Thymus (tissue), 11 donors: ENCODE data around the gene RNF13. TPM values are rescaled to one million over a fixed set of nuclear protein-coding genes. Genes with fewer than 3 reads are reported as not detected.

Experiments
- DNase-seq, 9 donors: peaks; one replicate each; pipeline ENCODE4 v3.0.0-alpha.2; 2013; ENCODE audit warnings: low spot score in 9 of 9, low read depth in 6 of 9, missing footprints in 1 of 9
- H3K27ac ChIP-seq, 2 donors: one replicate each; pipeline ENCODE4 v1.5.1; 2013; ENCODE audit warnings: control low read depth in 1 of 2, low read depth in 1 of 2, low read length in 1 of 2, mild to moderate bottlenecking in 1 of 2, moderate library complexity in 1 of 2
- H3K27me3 ChIP-seq, 2 donors: one replicate each; pipeline ENCODE4 v1.5.1; 2013; ENCODE audit warnings: low read length in 1 of 2; ENCODE audit not compliant: control insufficient read depth in 2 of 2, insufficient read depth in 1 of 2
- H3K36me3 ChIP-seq, 2 donors: one replicate each; pipeline ENCODE4 v1.5.1; 2013; ENCODE audit warnings: low read length in 1 of 2, mild to moderate bottlenecking in 1 of 2, moderate library complexity in 1 of 2; ENCODE audit not compliant: control insufficient read depth in 2 of 2, insufficient read depth in 2 of 2
- H3K4me1 ChIP-seq, 2 donors: one replicate each; pipeline ENCODE4 v1.5.1; 2013; ENCODE audit warnings: low read length in 2 of 2; ENCODE audit not compliant: control insufficient read depth in 2 of 2, insufficient read depth in 2 of 2
- H3K4me3 ChIP-seq, 2 donors: one replicate each; pipeline ENCODE4 v1.5.1; 2013; ENCODE audit warnings: low read length in 2 of 2, control low read depth in 1 of 2, mild to moderate bottlenecking in 1 of 2
- H3K9me3 ChIP-seq, 2 donors: one replicate each; pipeline ENCODE4 v1.5.1; 2013; ENCODE audit warnings: low read length in 1 of 2, mild to moderate bottlenecking in 1 of 2; ENCODE audit not compliant: control insufficient read depth in 2 of 2, insufficient read depth in 1 of 2
- WGBS: extraction: QIAGEN DNeasy Blood & Tissue Kit; methylation state at CpG from one replicate; pipeline ENCODE4 v1.1.7; 2013; 5-methylcytosine and 5-hydroxymethylcytosine counted together
- polyA plus RNA-seq: library from polyadenylated mRNA; stranded (reverse); fragments of 200-250 nt; gene quantifications from one replicate; pipeline ENCODE4 v1.2.3, GENCODE V29; 2013
- total RNA-seq: library from RNA; stranded (reverse); fragments of 120-200 nt; gene quantifications from one replicate; pipeline ENCODE4 v1.2.4, GENCODE V29; 2013
- donor health status: healthy.

Gene RNF13
- total and polyA plus RNA-seq, 2 donors: 53.3 to 57.2 TPM

- Histone ChIP-seq H3K27me3 (peaks cover 0 to 2% of the 10 kb centered on the region in 2 donors), H3K36me3 (no peaks in the 10 kb centered on the region), H3K27ac (no peak overlapping the region), H3K9me3 (no peaks in the 10 kb centered on the region), H3K4me3 (no peak overlapping the region), H3K4me1 (no peaks in the 10 kb centered on the region)
- no peak for DNase-seq
- 95% methylated on average over 4 of the region's 4 CpGs for WGBS
Observed at GRCh38 chr3:149983628-149984027, 170.6 kb downstream of the RNF13 start.

- no peaks in the 10 kb centered on the region for H3K36me3 ChIP-seq
- no peaks in the 10 kb centered on the region for H3K4me1 ChIP-seq
- DNase-seq: no peak
- H3K27ac ChIP-seq: no peak overlapping the region
- no peak overlapping the region for H3K4me3 ChIP-seq
- 98% methylated on average over 2 of the region's 2 CpGs for WGBS
- peaks cover 0 to 9% of the 10 kb centered on the region in 2 donors for H3K9me3 ChIP-seq
- peaks cover 0 to 2% of the 10 kb centered on the region in 2 donors for H3K27me3 ChIP-seq
Observed at GRCh38 chr3:149989307-149989706, 176.3 kb downstream of the RNF13 start.

- Histone ChIP-seq H3K4me1 (no peaks in the 10 kb centered on the region), H3K4me3 (no peak overlapping the region), H3K9me3 (peaks cover 0 to 14% of the 10 kb centered on the region in 2 donors), H3K27ac (no peak overlapping the region), H3K36me3 (no peaks in the 10 kb centered on the region), H3K27me3 (peaks cover 0 to 2% of the 10 kb centered on the region in 2 donors)
- no peak for DNase-seq
- WGBS: 100% methylated on average over 1 of the region's 1 CpG
Observed at GRCh38 chr3:149990423-149990948, 177.5 kb downstream of the RNF13 start.

- no peak overlapping the region for H3K27ac ChIP-seq
- H3K4me1 ChIP-seq: no peaks in the 10 kb centered on the region
- no peak overlapping the region for H3K4me3 ChIP-seq
- H3K27me3 ChIP-seq: peaks cover 0 to 2% of the 10 kb centered on the region in 2 donors
- DNase-seq: no peak
- H3K36me3 ChIP-seq: no peaks in the 10 kb centered on the region
- 97% methylated on average over 4 of the region's 4 CpGs for WGBS
- peaks cover 0 to 14% of the 10 kb centered on the region in 2 donors for H3K9me3 ChIP-seq
Observed at GRCh38 chr3:149992416-149993058, 179.5 kb downstream of the RNF13 start.

GRCh38 chr3:149998946-149999345 lies 185.9 kb downstream of the RNF13 start:
- Histone ChIP-seq H3K4me1 (no peaks in the 10 kb centered on the region), H3K27me3 (no peaks in the 10 kb centered on the region), H3K27ac (no peak overlapping the region), H3K9me3 (peaks cover 0 to 7% of the 10 kb centered on the region in 2 donors), H3K4me3 (no peak overlapping the region), H3K36me3 (no peaks in the 10 kb centered on the region)
- 99% methylated on average over 1 of the region's 1 CpG for WGBS
- DNase-seq: no peak

GRCh38 chr3:149999421-149999820 lies 186.4 kb downstream of the RNF13 start:
- Histone ChIP-seq H3K9me3 (peaks cover 0 to 4% of the 10 kb centered on the region in 2 donors), H3K4me1 (no peaks in the 10 kb centered on the region), H3K27ac (no peak overlapping the region), H3K36me3 (no peaks in the 10 kb centered on the region), H3K27me3 (no peaks in the 10 kb centered on the region), H3K4me3 (no peak overlapping the region)
- WGBS: 95% methylated on average over 4 of the region's 4 CpGs
- no peak for DNase-seq

- no peak overlapping the region for H3K27ac ChIP-seq
- H3K4me3 ChIP-seq: no peak overlapping the region
- H3K4me1 ChIP-seq: no peaks in the 10 kb centered on the region
- no peaks in the 10 kb centered on the region for H3K9me3 ChIP-seq
- H3K36me3 ChIP-seq: no peaks in the 10 kb centered on the region
- no peak for DNase-seq
- H3K27me3 ChIP-seq: no peaks in the 10 kb centered on the region
Observed at GRCh38 chr3:150000641-150001040, 187.6 kb downstream of the RNF13 start.

- H3K27me3 ChIP-seq: no peaks in the 10 kb centered on the region
- H3K4me1 ChIP-seq: no peaks in the 10 kb centered on the region
- no peaks in the 10 kb centered on the region for H3K36me3 ChIP-seq
- no peak for DNase-seq
- WGBS: 72% methylated on average over 4 of the region's 4 CpGs
- H3K27ac ChIP-seq: no peak overlapping the region
- no peak overlapping the region for H3K4me3 ChIP-seq
- H3K9me3 ChIP-seq: no peaks in the 10 kb centered on the region
Observed at GRCh38 chr3:150005243-150006112, 192.5 kb downstream of the RNF13 start.

GRCh38 chr3:150006794-150007193 lies 193.8 kb downstream of the RNF13 start:
- DNase-seq: no peak
- Histone ChIP-seq H3K36me3 (no peaks in the 10 kb centered on the region), H3K9me3 (no peaks in the 10 kb centered on the region), H3K4me3 (no peak overlapping the region), H3K27me3 (no peaks in the 10 kb centered on the region), H3K4me1 (no peaks in the 10 kb centered on the region), H3K27ac (no peak overlapping the region)
